ENCODE measurements around the gene TAAR1.

DNA sequence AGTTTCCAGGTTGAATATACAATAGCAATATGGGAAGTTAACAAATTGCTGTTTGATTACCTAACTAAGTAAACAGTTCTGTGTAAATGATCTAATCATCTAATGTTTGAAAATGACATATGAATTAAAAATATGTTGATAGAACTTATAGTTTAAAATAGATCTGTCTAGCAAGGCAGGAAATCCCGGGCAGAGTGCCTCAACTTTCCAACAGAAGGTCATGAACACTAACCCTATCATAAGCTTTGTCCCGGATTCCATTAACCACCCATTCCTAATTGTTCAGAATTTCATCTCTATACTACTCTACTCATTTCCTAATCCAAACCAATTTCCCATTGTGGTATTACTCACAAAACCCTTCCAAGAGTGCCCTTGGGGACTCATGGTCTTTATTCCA lies 10.2 kb downstream of the TAAR1 start:
- TF ChIP-seq, protein P1, sequence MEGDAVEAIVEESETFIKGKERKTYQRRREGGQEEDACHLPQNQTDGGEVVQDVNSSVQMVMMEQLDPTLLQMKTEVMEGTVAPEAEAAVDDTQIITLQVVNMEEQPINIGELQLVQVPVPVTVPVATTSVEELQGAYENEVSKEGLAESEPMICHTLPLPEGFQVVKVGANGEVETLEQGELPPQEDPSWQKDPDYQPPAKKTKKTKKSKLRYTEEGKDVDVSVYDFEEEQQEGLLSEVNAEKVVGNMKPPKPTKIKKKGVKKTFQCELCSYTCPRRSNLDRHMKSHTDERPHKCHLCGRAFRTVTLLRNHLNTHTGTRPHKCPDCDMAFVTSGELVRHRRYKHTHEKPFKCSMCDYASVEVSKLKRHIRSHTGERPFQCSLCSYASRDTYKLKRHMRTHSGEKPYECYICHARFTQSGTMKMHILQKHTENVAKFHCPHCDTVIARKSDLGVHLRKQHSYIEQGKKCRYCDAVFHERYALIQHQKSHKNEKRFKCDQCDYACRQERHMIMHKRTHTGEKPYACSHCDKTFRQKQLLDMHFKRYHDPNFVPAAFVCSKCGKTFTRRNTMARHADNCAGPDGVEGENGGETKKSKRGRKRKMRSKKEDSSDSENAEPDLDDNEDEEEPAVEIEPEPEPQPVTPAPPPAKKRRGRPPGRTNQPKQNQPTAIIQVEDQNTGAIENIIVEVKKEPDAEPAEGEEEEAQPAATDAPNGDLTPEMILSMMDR (IDR thresholded peaks at IDR 0.05) = no peak
- no peak for TF ChIP-seq POLR2A (IDR thresholded peaks at IDR 0.05; ENCODE audit: low read depth)
- no peak for TF ChIP-seq POLR2AphosphoS5 (IDR thresholded peaks at IDR 0.05)
